ENCODE measurements around the gene SUFU. TPM values are rescaled to one million over a fixed set of nuclear protein-coding genes. Genes with fewer than 3 reads are reported as not detected.
A peak's percentile ranks its signal among the peaks of the same experiment; 100 is the strongest.

Gene SUFU
- total RNA-seq, 4 donors from 2014 or later: 5.3 to 10.0 (median 8.6) TPM

- H3K36me3 ChIP-seq: no peaks in the 10 kb centered on the region
- no peak for TF ChIP-seq POLR2AphosphoS5 (IDR thresholded peaks at IDR 0.05)
- no peak for TF ChIP-seq CTCF (IDR thresholded peaks at IDR 0.05)
- no peak for TF ChIP-seq EP300 (IDR thresholded peaks at IDR 0.05)
- no peak for TF ChIP-seq POLR2A (IDR thresholded peaks at IDR 0.05)
- H3K4me1 ChIP-seq: peaks cover 0 to 45% (median 3%) of the 10 kb centered on the region in 3 donors
- no peak for ATAC-seq
- peak overlapping the region in 1 of 4 donors; percentile 8 for H3K27ac ChIP-seq
- H3K27me3 ChIP-seq: no peaks in the 10 kb centered on the region
- 50% methylated on average over 1 of the region's 1 CpG for WGBS, 2 donors (ENCODE audit: low coverage in 1 of 2)
- H3K9me3 ChIP-seq: no peaks in the 10 kb centered on the region
- no peak overlapping the region for H3K4me3 ChIP-seq
Observed at GRCh38 chr10:102578782-102579181, 75.0 kb downstream of the SUFU start.

- no peaks in the 10 kb centered on the region for H3K36me3 ChIP-seq
- peaks cover 0 to 50% (median 3%) of the 10 kb centered on the region in 3 donors for H3K4me1 ChIP-seq
- 45 to 65% methylated on average over 3 to 5 of the region's 7 CpGs for WGBS, 2 donors (ENCODE audit: low coverage in 1 of 2)
- no peak overlapping the region for H3K4me3 ChIP-seq
- H3K27me3 ChIP-seq: no peaks in the 10 kb centered on the region
- H3K27ac ChIP-seq: peak overlapping the region in 1 of 4 donors; percentile 8
- H3K9me3 ChIP-seq: no peaks in the 10 kb centered on the region
- no peak for TF ChIP-seq POLR2AphosphoS5 (IDR thresholded peaks at IDR 0.05)
- TF ChIP-seq EP300 (IDR thresholded peaks at IDR 0.05): no peak
- no peak for TF ChIP-seq CTCF (IDR thresholded peaks at IDR 0.05)
- TF ChIP-seq POLR2A (IDR thresholded peaks at IDR 0.05): no peak
- no peak for ATAC-seq
Observed at GRCh38 chr10:102579328-102579727, 75.6 kb downstream of the SUFU start.

GRCh38 chr10:102580230-102580629 lies 76.5 kb downstream of the SUFU start:
- no peaks in the 10 kb centered on the region for H3K9me3 ChIP-seq
- TF ChIP-seq POLR2AphosphoS5 (IDR thresholded peaks at IDR 0.05) (no peak), EP300 (IDR thresholded peaks at IDR 0.05) (no peak), POLR2A (IDR thresholded peaks at IDR 0.05) (no peak), CTCF (IDR thresholded peaks at IDR 0.05) (no peak)
- no peaks in the 10 kb centered on the region for H3K27me3 ChIP-seq
- H3K4me1 ChIP-seq: peaks cover 0 to 50% (median 3%) of the 10 kb centered on the region in 3 donors
- H3K27ac ChIP-seq: no peak overlapping the region
- ATAC-seq: no peak
- WGBS, 2 donors (ENCODE audit: low coverage in 1 of 2): 59 to 94% methylated on average over 2 to 4 of the region's 4 CpGs
- H3K4me3 ChIP-seq: no peak overlapping the region
- H3K36me3 ChIP-seq: no peaks in the 10 kb centered on the region

GRCh38 chr10:102581401-102581800 lies 77.6 kb downstream of the SUFU start:
- TF ChIP-seq POLR2AphosphoS5 (IDR thresholded peaks at IDR 0.05): no peak
- no peak for TF ChIP-seq CTCF (IDR thresholded peaks at IDR 0.05)
- no peak for TF ChIP-seq POLR2A (IDR thresholded peaks at IDR 0.05)
- TF ChIP-seq EP300 (IDR thresholded peaks at IDR 0.05): no peak

GRCh38 chr10:102581981-102582580 lies 78.3 kb downstream of the SUFU start:
- WGBS, 2 donors (ENCODE audit: low coverage in 1 of 2): 24 to 36% methylated on average over 3 to 5 of the region's 10 CpGs
- no peak for TF ChIP-seq CTCF (IDR thresholded peaks at IDR 0.05)
- no peak for TF ChIP-seq EP300 (IDR thresholded peaks at IDR 0.05)
- TF ChIP-seq POLR2A (IDR thresholded peaks at IDR 0.05): no peak
- no peak for TF ChIP-seq POLR2AphosphoS5 (IDR thresholded peaks at IDR 0.05)
- no peaks in the 10 kb centered on the region for H3K9me3 ChIP-seq
- H3K4me1 ChIP-seq: peaks cover 0 to 50% (median 3%) of the 10 kb centered on the region in 3 donors
- H3K27ac ChIP-seq: no peak overlapping the region
- H3K36me3 ChIP-seq: no peaks in the 10 kb centered on the region
- no peak overlapping the region for H3K4me3 ChIP-seq
- no peak for ATAC-seq
- no peaks in the 10 kb centered on the region for H3K27me3 ChIP-seq

More at GRCh38 chr10:102581401-102581800, 77.6 kb downstream of the SUFU start:
- peaks cover 0 to 50% (median 3%) of the 10 kb centered on the region in 3 donors for H3K4me1 ChIP-seq
- H3K9me3 ChIP-seq: no peaks in the 10 kb centered on the region
- no peak for ATAC-seq
- H3K27ac ChIP-seq: peak overlapping the region in 1 of 4 donors; percentile 5
- no peak overlapping the region for H3K4me3 ChIP-seq
- no peaks in the 10 kb centered on the region for H3K27me3 ChIP-seq
- H3K36me3 ChIP-seq: no peaks in the 10 kb centered on the region
- WGBS, 2 donors (ENCODE audit: low coverage in 1 of 2): 71 to 85% methylated on average over 1 to 7 of the region's 8 CpGs

Data from gastroesophageal sphincter (tissue), 4 donors.